Sigmoid colon (tissue), 7 donors: ENCODE results near the gene CDH20. TPM values are rescaled to one million over a fixed set of nuclear protein-coding genes. Genes with fewer than 3 reads are reported as not detected.
A peak's percentile ranks its signal among the peaks of the same experiment; 100 is the strongest.

ENCODE experiments used
- DNase-seq: peaks from one replicate; pipeline ENCODE4 v3.0.0-alpha.2; 2019
- H3K27ac ChIP-seq, 4 donors: fragments of 200-600 bp; sonication (generic); one replicate each; pipeline ENCODE4 v1.5.1; 2016 to 2019; ENCODE audit warnings: mild to moderate bottlenecking in 1 of 4
- H3K27me3 ChIP-seq, 3 donors: fragments of 200-600 bp; sonication (generic); one replicate each; pipeline ENCODE4 v1.5.1; 2019; ENCODE audit warnings: mild to moderate bottlenecking in 1 of 3
- H3K36me3 ChIP-seq, 4 donors: fragments of 200-600 bp; sonication (generic); one replicate each; pipeline ENCODE4 v1.5.1; 2016 to 2019
- H3K4me1 ChIP-seq, 4 donors: fragments of 200-600 bp; sonication (generic); one replicate each; pipeline ENCODE4 v1.5.1; 2017 to 2019
- H3K4me3 ChIP-seq, 4 donors: fragments of 200-600 bp; sonication (generic); one replicate each; pipeline ENCODE4 v1.5.1; 2017 to 2019; ENCODE audit warnings: mild to moderate bottlenecking in 2 of 4, moderate library complexity in 1 of 4
- H3K9me3 ChIP-seq, 4 donors: fragments of 200-600 bp in 3 of 4; sonication (generic) in 3 of 4; one replicate each; pipeline versions ENCODE4 v1.5.1 to v1.6.1; 2013 to 2019
- EP300 ChIP-seq, 4 donors: sonication (generic); formaldehyde crosslinking; IDR thresholded peaks; one replicate each; pipeline ENCODE4 v1.6.1; 2017; ENCODE audit warnings: antibody characterized with exemption in 4 of 4
- POLR2A ChIP-seq, 2 donors: fragments of 450-650 bp; IDR thresholded peaks; one replicate each; pipeline ENCODE4 v1.6.1; 2016; ENCODE audit warnings: antibody characterized with exemption in 2 of 2, mild to moderate bottlenecking in 2 of 2, moderate library complexity in 2 of 2
- POLR2AphosphoS5 ChIP-seq, 4 donors: sonication (generic); formaldehyde crosslinking; IDR thresholded peaks; one replicate each; pipeline ENCODE4 v1.6.1; 2017; ENCODE audit warnings: antibody characterized with exemption in 4 of 4
- WGBS, 2 donors: extraction: QIAGEN DNeasy Blood & Tissue Kit; methylation state at CpG; one replicate each; pipeline ENCODE4 v1.1.7; 2013; 5-methylcytosine and 5-hydroxymethylcytosine counted together
- intact Hi-C: fragments of 100-400 bp; cut with DNase I; formaldehyde crosslinking; loops from one replicate; pipeline ENCODE4 v1.15.1; 2023
- polyA plus RNA-seq, 3 donors: library from polyadenylated mRNA; stranded (reverse); fragments of 200-250 nt; gene quantifications; one replicate each; pipeline ENCODE4 v1.2.3, GENCODE V29; 2013
- total RNA-seq, 4 donors: library from RNA; depleted of rRNA; stranded (reverse); fragments of >200 nt; gene quantifications; one replicate each; pipeline ENCODE4 v1.1.0, GENCODE V29; 2016
- TF ChIP-seq, protein P1 (sequence below), 4 experiments: fragments of 450-650 bp in 3 of 4; fragments of 200-600 bp in 1 of 4; IDR thresholded peaks; one replicate each; pipeline ENCODE4 v1.5.1; 2016 to 2019; ENCODE audit warnings: antibody characterized with exemption in 4 of 4, mild to moderate bottlenecking in 3 of 4, moderate library complexity in 2 of 4
- donor health status: healthy with polysubstance abuse.
- donor health status: Bipolar disorder and iron deficiency.
- donor health status: healthy.

The CDH20 gene
- total and polyA plus RNA-seq, 7 donors = under 0.01 to 0.33 (median 0.21) TPM; not detected in 3

DNA sequence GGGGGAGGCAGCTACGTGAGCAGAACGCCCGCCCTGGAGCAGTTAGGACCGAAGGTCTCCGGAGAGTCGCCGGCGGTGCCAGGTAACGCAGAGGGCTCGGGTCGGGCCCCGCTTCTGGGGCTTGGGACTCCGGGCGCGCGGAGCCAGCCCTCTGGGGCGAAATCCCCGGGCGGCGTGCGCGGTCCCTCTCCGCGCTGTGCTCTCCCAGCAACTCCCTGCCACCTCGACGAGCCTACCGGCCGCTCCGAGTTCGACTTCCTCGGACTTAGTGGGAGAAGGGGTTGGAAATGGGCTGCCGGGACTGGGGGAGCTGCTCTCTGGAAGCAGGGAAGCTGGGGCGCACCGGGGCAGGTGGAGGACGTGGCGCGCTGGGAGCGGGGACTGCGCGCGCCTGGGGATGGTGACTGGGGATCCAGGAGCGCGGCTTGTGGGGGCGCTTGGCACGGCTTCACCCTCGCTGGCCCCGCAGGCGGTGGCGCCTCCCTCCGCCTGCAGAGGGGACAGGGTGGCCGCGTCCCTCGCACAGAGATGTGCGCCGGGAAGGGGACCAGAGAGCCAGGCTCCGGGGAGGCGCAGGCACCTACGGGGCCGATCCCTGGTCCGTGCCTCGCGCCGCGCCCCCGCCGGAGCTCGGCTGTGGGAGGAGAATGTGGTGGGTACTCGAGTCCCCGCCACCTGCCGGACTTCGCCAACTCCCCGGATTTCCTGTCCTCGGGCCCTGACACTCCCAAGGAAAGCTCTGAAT, 688 bp downstream of the CDH20 start:
- Histone ChIP-seq H3K27ac (no peak overlapping the region), H3K4me1 (peaks cover 0 to 14% (median 13%) of the 10 kb centered on the region in 4 donors), H3K4me3 (peak overlapping the region in 2 of 4 donors; percentile 21 to 26), H3K36me3 (no peaks in the 10 kb centered on the region), H3K9me3 (no peaks in the 10 kb centered on the region), H3K27me3 (peaks cover 10 to 45% (median 21%) of the 10 kb centered on the region in 3 donors)
- DNase-seq = no peak
- intact Hi-C loops = no loop called here
- TF ChIP-seq, protein P1, sequence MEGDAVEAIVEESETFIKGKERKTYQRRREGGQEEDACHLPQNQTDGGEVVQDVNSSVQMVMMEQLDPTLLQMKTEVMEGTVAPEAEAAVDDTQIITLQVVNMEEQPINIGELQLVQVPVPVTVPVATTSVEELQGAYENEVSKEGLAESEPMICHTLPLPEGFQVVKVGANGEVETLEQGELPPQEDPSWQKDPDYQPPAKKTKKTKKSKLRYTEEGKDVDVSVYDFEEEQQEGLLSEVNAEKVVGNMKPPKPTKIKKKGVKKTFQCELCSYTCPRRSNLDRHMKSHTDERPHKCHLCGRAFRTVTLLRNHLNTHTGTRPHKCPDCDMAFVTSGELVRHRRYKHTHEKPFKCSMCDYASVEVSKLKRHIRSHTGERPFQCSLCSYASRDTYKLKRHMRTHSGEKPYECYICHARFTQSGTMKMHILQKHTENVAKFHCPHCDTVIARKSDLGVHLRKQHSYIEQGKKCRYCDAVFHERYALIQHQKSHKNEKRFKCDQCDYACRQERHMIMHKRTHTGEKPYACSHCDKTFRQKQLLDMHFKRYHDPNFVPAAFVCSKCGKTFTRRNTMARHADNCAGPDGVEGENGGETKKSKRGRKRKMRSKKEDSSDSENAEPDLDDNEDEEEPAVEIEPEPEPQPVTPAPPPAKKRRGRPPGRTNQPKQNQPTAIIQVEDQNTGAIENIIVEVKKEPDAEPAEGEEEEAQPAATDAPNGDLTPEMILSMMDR (IDR thresholded peaks at IDR 0.05) = no peak
- no peak for TF ChIP-seq POLR2A (IDR thresholded peaks at IDR 0.05)
- no peak for TF ChIP-seq EP300 (IDR thresholded peaks at IDR 0.05)
- no peak for TF ChIP-seq POLR2AphosphoS5 (IDR thresholded peaks at IDR 0.05)
- 2% methylated on average over 73 of the region's 73 CpGs for WGBS, 2 donors

DNA sequence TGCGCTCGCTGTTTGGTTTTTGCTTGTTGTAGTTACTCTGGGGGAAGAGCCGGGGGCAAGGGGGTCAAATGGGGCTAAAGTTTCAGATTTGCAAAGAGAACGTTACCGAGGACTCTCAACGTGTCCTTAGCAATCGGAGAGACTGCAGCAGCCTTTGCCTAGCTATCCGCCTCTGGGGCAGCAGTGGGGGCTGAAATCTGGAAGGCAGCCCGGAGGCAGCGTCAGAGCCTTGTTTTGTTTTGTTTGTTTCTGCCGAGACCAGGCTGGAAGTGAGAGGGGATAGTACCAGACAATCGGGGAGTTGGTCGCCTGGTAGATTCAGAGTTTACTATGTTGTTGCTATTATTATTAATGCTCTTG, 1.2 kb downstream of the CDH20 start:
- no peak for DNase-seq
- Histone ChIP-seq H3K4me3 (peak overlapping the region in 2 of 4 donors; percentile 21 to 26), H3K4me1 (peaks cover 0 to 14% (median 13%) of the 10 kb centered on the region in 4 donors), H3K36me3 (no peaks in the 10 kb centered on the region), H3K9me3 (no peaks in the 10 kb centered on the region), H3K27me3 (peaks cover 10 to 45% (median 21%) of the 10 kb centered on the region in 3 donors), H3K27ac (no peak overlapping the region)
- no peak for TF ChIP-seq EP300 (IDR thresholded peaks at IDR 0.05)
- 4 to 9% methylated on average over 13 of the region's 13 CpGs for WGBS, 2 donors
- intact Hi-C loops = no loop called here

DNA sequence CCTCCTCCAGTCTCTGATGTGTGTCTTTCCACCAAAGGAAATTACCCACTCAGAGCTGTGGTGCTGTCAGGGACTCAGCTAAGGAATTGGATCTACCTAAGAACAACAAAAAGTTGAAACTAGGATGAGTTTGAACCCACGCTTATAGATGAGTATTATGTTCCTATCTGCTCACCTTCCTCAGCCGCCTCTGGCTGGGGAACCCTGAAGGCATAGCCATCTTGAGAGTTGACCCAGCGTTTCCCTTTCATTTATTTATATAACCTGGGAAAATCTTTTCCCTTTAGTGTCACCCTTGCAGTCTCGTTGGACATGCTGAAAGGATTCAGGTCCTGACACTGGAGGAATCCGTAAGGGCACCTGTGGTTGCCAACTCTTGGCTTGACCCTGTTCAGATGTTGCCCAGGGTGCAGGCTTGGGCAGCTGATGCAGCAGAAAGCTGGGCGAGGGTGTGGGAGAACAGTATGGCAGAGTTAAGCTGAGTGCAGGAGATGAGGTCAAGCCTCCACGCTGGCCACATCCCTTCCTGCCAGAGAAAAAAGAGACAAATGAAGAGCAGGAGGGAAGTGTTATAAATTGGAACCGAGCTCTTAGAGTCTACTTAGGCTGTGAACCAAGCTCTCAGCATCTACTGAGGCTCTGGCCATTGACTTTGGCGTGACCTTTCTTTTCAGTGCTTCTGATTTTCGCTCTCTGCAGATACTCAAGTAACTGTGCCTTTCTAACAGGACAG, 1.9 kb downstream of the CDH20 start:
- peaks cover 10 to 45% (median 21%) of the 10 kb centered on the region in 3 donors for H3K27me3 ChIP-seq
- no peak for DNase-seq
- TF ChIP-seq POLR2AphosphoS5 (IDR thresholded peaks at IDR 0.05) = no peak
- TF ChIP-seq, protein P1 (IDR thresholded peaks at IDR 0.05) = no peak
- TF ChIP-seq EP300 (IDR thresholded peaks at IDR 0.05) = no peak
- TF ChIP-seq POLR2A (IDR thresholded peaks at IDR 0.05) = no peak
- 42 to 53% methylated on average over 10 of the region's 10 CpGs for WGBS, 2 donors
- intact Hi-C loops = no loop called here
- H3K4me3 ChIP-seq = no peak overlapping the region
- no peaks in the 10 kb centered on the region for H3K36me3 ChIP-seq
- peaks cover 0 to 14% (median 13%) of the 10 kb centered on the region in 4 donors for H3K4me1 ChIP-seq
- no peaks in the 10 kb centered on the region for H3K9me3 ChIP-seq
- no peak overlapping the region for H3K27ac ChIP-seq

DNA sequence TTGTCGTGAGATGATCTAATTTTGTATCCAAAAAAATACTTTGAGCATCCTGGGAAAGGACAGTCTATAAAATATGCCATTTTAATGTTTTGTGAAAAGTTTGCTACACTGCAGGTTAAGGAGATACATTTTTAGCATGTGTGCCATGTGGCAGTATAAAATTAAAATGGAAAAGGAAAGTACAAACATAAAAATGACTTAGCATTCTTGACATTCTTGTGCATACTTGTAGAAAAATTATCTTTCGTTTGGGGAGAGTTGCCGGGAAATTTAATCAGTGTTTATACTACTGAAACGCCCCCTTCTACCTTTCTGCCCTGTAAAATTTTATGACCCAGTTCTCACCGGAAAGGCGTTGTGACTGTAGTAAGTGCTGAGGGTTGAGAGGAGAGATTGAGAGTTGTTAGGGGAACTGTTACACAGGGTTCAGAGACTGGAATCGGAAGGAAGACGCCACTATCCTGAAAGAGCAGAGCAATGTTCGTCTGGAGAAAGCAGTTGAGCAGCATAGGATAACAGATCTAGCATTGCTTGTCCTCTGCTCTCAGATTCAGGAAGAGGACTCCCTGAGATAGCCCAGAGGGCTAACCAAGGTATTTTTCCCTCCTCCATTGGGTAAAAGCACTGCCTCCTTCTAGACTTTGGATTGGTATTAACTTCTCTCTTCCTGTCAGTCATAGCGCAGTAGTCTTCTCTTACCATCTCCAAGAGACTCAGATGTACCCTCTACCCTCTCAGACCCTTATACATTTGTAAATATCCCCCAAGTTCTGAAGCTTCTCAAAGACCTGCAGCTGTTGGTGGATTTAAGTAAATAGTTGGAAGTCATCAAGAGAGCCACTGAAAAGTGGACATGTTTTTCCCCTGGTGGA, 2.7 kb downstream of the CDH20 start:
- Histone ChIP-seq H3K27me3 (peaks cover 10 to 45% (median 21%) of the 10 kb centered on the region in 3 donors), H3K9me3 (no peaks in the 10 kb centered on the region), H3K4me1 (peaks cover 0 to 14% (median 13%) of the 10 kb centered on the region in 4 donors), H3K27ac (no peak overlapping the region), H3K4me3 (no peak overlapping the region), H3K36me3 (no peaks in the 10 kb centered on the region)
- TF ChIP-seq POLR2AphosphoS5 (IDR thresholded peaks at IDR 0.05) (no peak), EP300 (IDR thresholded peaks at IDR 0.05) (no peak), POLR2A (IDR thresholded peaks at IDR 0.05) (no peak)
- TF ChIP-seq, protein P1 (IDR thresholded peaks at IDR 0.05) = no peak
- intact Hi-C loops = no loop called here
- 11 to 20% methylated on average over 10 of the region's 10 CpGs for WGBS, 2 donors
- DNase-seq = no peak
